K562 (cell line): ENCODE data around the gene IRF1. TPM values are rescaled to one million over a fixed set of nuclear protein-coding genes. Genes with fewer than 3 reads are reported as not detected.

Experiments
- ATAC-seq: fragments of 200-7000 bp; cut with Tn5 transposase; 3 replicates; pipeline ENCODE4 v1.9.1; 2020; ENCODE audit warnings: moderate library complexity
- BruUV-seq: library from RNA; stranded (reverse); fragments of 400-500 nt; replicated peaks from 2 replicates; lab custom pipeline; 2021; lab: Mats Ljungman, UMichigan
- CTCF ChIA-PET: fragments of 300-600 bp; formaldehyde crosslinking; extraction: SDS; loops from one replicate; lab custom pipeline; 2021; ENCODE audit warnings: low intra/inter-chr PET ratio; lab: Yijun Ruan, JAX
- POLR2A ChIA-PET: fragments of 300-600, 350-650 bp; sonication (Branson Sonifier 250); formaldehyde crosslinking; extraction: SDS; loops from one replicate; lab custom pipeline; 2021; ENCODE audit warnings: antibody characterized with exemption, inconsistent platforms; lab: Yijun Ruan, JAX
- DNase-seq, 4 experiments: peaks; one replicate each; pipeline versions ENCODE4 v3.0.0 to v3.0.0-alpha.2; 2011 to 2018; ENCODE audit warnings: low spot score in 3 of 4, mixed read lengths in 3 of 4; ENCODE audit errors: extremely low read depth in 1 of 4
- FAIRE-seq: peaks from 2 replicates; lab custom pipeline; 2011; peaks lifted over from hg19 to GRCh38; lab: Jason Lieb, UNC
- H2AFZ ChIP-seq: 2 replicates; pipeline ENCODE4 v1.6.0; 2011; ENCODE audit warnings: low read depth, low read length, control low read depth, inconsistent platforms
- H3K27ac ChIP-seq: fragments of 200-600 bp; 3 replicates; pipeline ENCODE4 v1.8.0; 2011; ENCODE audit warnings: low read depth, mild to moderate bottlenecking, control low read depth, inconsistent platforms, low read length, moderate library complexity, mixed read lengths; ENCODE audit errors: extremely low read depth
- H3K27me3 ChIP-seq, 2 experiments: fragments of 300-600 bp in 1 of 2; 2 replicates in 1 of 2; 3 replicates in 1 of 2; pipeline versions ENCODE4 v1.6.0 to v1.8.0; 2011; ENCODE audit warnings: inconsistent platforms in 2 of 2, low read length in 2 of 2, mild to moderate bottlenecking in 1 of 2, mixed read lengths in 1 of 2, moderate library complexity in 1 of 2; ENCODE audit not compliant: control insufficient read depth in 2 of 2, insufficient read depth in 2 of 2
- H3K36me3 ChIP-seq: fragments of 300-600 bp; 3 replicates; pipeline ENCODE4 v1.8.0; 2011; ENCODE audit warnings: mild to moderate bottlenecking, low read length, inconsistent platforms; ENCODE audit not compliant: control insufficient read depth, insufficient read depth
- H3K4me1 ChIP-seq, 2 experiments: fragments of 200-600 bp in 1 of 2; replicated peaks in 1 of 2; 2 replicates in 1 of 2; 3 replicates in 1 of 2; pipeline versions ENCODE4 v1.5.1 to v1.8.0; 2011; ENCODE audit warnings: inconsistent platforms in 2 of 2, low read length in 2 of 2, mild to moderate bottlenecking in 1 of 2, mixed read lengths in 1 of 2, moderate library complexity in 1 of 2; ENCODE audit not compliant: control insufficient read depth in 2 of 2, insufficient read depth in 2 of 2
- H3K4me2 ChIP-seq: 2 replicates; pipeline ENCODE4 v1.6.1; 2011; ENCODE audit warnings: low read length, control low read depth, inconsistent platforms, mixed read lengths; ENCODE audit not compliant: insufficient read depth
- H3K4me3 ChIP-seq: fragments of 200-600 bp; sonication (generic), shearing (Covaris generic); 2 replicates; pipeline ENCODE4 v1.5.1; 2016; ENCODE audit warnings: control low read depth, inconsistent platforms
- H3K79me2 ChIP-seq: fragments of 200-600 bp; 3 replicates; pipeline ENCODE4 v1.8.0; 2011; ENCODE audit warnings: low read length, inconsistent platforms; ENCODE audit not compliant: control insufficient read depth, insufficient read depth
- H3K9ac ChIP-seq, 2 experiments: 2 replicates each; pipeline versions ENCODE4 v1.6.0 to v1.6.1; 2011; ENCODE audit warnings: low read depth in 2 of 2, low read length in 2 of 2, control low read depth in 1 of 2, inconsistent platforms in 1 of 2, mild to moderate bottlenecking in 1 of 2, mixed read lengths in 1 of 2; ENCODE audit not compliant: insufficient read depth in 1 of 2
- H3K9me1 ChIP-seq: one replicate; pipeline ENCODE4 v1.6.0; 2011; ENCODE audit warnings: inconsistent platforms, mild to moderate bottlenecking, low read length, moderate library complexity; ENCODE audit not compliant: control insufficient read depth, insufficient read depth
- H3K9me3 ChIP-seq: replicated peaks from 2 replicates; pipeline ENCODE4 v1.5.1; 2011; ENCODE audit warnings: low read depth, low read length, inconsistent platforms; ENCODE audit not compliant: control insufficient read depth, insufficient read depth
- H4K20me1 ChIP-seq: replicated peaks from 2 replicates; pipeline ENCODE4 v1.6.1; 2011; ENCODE audit warnings: low read length, inconsistent platforms, mixed read lengths; ENCODE audit not compliant: control insufficient read depth, insufficient read depth
- ARHGAP35 ChIP-seq: fragments of 450-650 bp; IDR thresholded peaks from 2 replicates; pipeline ENCODE4 v1.6.1; 2018; ENCODE audit not compliant: partially characterized antibody
- DPF2 ChIP-seq: fragments of 450-650 bp; IDR thresholded peaks from 2 replicates; pipeline ENCODE4 v1.6.1; 2016
- HDAC8 ChIP-seq: fragments of 450-650 bp; IDR thresholded peaks from 2 replicates; pipeline ENCODE4 v1.6.1; 2016; ENCODE audit warnings: mild to moderate bottlenecking, missing genetic modification characterization, moderate library complexity, missing compliant biosample characterization
- MYNN ChIP-seq, 2 experiments: sonication (generic); formaldehyde crosslinking in 1 of 2; IDR thresholded peaks; 2 replicates each; pipeline versions ENCODE4 v1.5.0 to v1.6.1; 2016 to 2020; ENCODE audit warnings: antibody characterized with exemption in 1 of 2, missing genetic modification reagents in 1 of 2
- POLR2A ChIP-seq: fragments of 450-650 bp; conservative IDR thresholded peaks from 2 replicates; pipeline ENCODE4 v1.6.1; 2016
- POLR2B ChIP-seq: fragments of 450-650 bp; IDR thresholded peaks from 2 replicates; pipeline ENCODE4 v1.6.1; 2018; ENCODE audit warnings: low read depth; ENCODE audit not compliant: partially characterized antibody
- ZBED1 ChIP-seq: IDR thresholded peaks from 2 replicates; pipeline ENCODE4 v1.6.1; 2014
- ZBTB11 ChIP-seq, 3 experiments: fragments of 200-800 bp in 1 of 3; fragments of 250-450 bp in 1 of 3; fragments of 450-650 bp in 1 of 3; sonication (Bioruptor Pico) in 1 of 3; sonication (Bioruptor generic) in 1 of 3; formaldehyde crosslinking in 1 of 3; IDR thresholded peaks; 2 replicates each; pipeline versions ENCODE4 v1.6.1 to v1.8.0; 2016 to 2022; ENCODE audit warnings: mild to moderate bottlenecking in 2 of 3, missing genetic modification characterization in 2 of 3, missing compliant biosample characterization in 1 of 3, moderate library complexity in 1 of 3
- ZNF395 ChIP-seq: fragments of 200-800 bp; sonication (Bioruptor generic); IDR thresholded peaks from 2 replicates; pipeline ENCODE4 v1.6.1; 2017; ENCODE audit warnings: missing genetic modification characterization, missing compliant biosample characterization
- ZNF655 ChIP-seq: fragments of 250-450 bp; sonication (Bioruptor Pico); IDR thresholded peaks from 2 replicates; pipeline ENCODE4 v1.5.0; 2021
- WGBS: fragments of 100-300 bp; shearing (Covaris generic); methylation state at CpG from one replicate; pipeline ENCODE4 v1.1.6; 2016; ENCODE audit warnings: low coverage, mixed read lengths; ENCODE audit not compliant: insufficient coverage; ENCODE audit errors: missing lambda C conversion rate; 5-methylcytosine and 5-hydroxymethylcytosine counted together
- in situ Hi-C: fragments of 300-500 bp; cut with MboI; formaldehyde crosslinking; loops from 4 replicates; pipeline ENCODE4 v1.15.0; 2018; ENCODE audit warnings: inconsistent platforms, mixed read lengths
- intact Hi-C: fragments of 100-400 bp; cut with micrococcal nuclease; formaldehyde crosslinking; loops from 2 replicates; pipeline ENCODE4 v1.14.2; 2022
- polyA plus RNA-seq, 8 experiments: library from polyadenylated mRNA; depleted of rRNA in 4 of 8; stranded (reverse) in 5 of 8; unstranded in 3 of 8; fragments of >200 nt; fragmentation: Nextera tagmentation in 2 of 8; fragmentation: Illumina TruSeq in 1 of 8; extraction: Ambion mirVana in 2 of 8; extraction: Trizol in 1 of 8; gene quantifications; 2 replicates each; pipeline versions ENCODE4 v1.2.1 to v1.2.3, GENCODE V29; 2011 to 2014; ENCODE audit warnings: inconsistent platforms in 1 of 8, missing spikeins in 1 of 8
- total RNA-seq, 7 experiments: library from RNA; depleted of rRNA in 6 of 7; stranded (reverse); fragments of >200 nt in 6 of 7; fragmentation: Illumina TruSeq in 2 of 7; extraction: Trizol in 2 of 7; gene quantifications; 2 replicates each; pipeline versions ENCODE4 v1.2.1 to v1.2.3, GENCODE V29; 2011 to 2021; ENCODE audit warnings: low replicate concordance in 1 of 7

Gene IRF1
- total and polyA plus RNA-seq, 9 of the 15 experiments (the other 6 are each of a cell fraction or from before 2014, with no cell fraction given) = 1.1 to 12.3 (median 5.9) TPM

- no peak overlapping the region for H3K27ac ChIP-seq
- H3K27me3 ChIP-seq = no peaks in the 10 kb centered on the region
- ATAC-seq (no peak), FAIRE-seq (no peak), DNase-seq (no peak)
- peaks cover 4% of the 10 kb centered on the region for H3K79me2 ChIP-seq
- H4K20me1 ChIP-seq = peaks cover 4% of the 10 kb centered on the region
- no peaks in the 10 kb centered on the region for H3K9me3 ChIP-seq
- H3K9ac ChIP-seq = no peak overlapping the region
- peaks cover 3 to 5% of the 10 kb centered on the region in 2 experiments; a peak in 3 of 5 replicates for H3K4me1 ChIP-seq
- no peaks in the 10 kb centered on the region for H3K9me1 ChIP-seq
- in situ Hi-C loops (no loop called here), intact Hi-C loops (no loop called here)
- H3K4me3 ChIP-seq = no peak overlapping the region
- ChIA-PET POLR2A (interaction anchor here (0.6 to 2.5 kb wide), 10 partner anchors 10 to 554 kb away, joined by 3 to 22 read pairs (median 4); no protein-coding TSS in a partner anchor), CTCF (no interaction called here)
- H2AFZ ChIP-seq = no peak overlapping the region
- H3K4me2 ChIP-seq = no peak overlapping the region
- TF ChIP-seq ARHGAP35 (no peak), POLR2B (no peak), HDAC8 (no peak), POLR2A (no peak), ZBED1 (no peak), DPF2 (no peak), ZNF395 (CRISPR knock-in tag) (no peak), ZNF655 (CRISPR knock-in tag) (no peak), ZBTB11 (CRISPR knock-in tag; IDR thresholded peaks at IDR 0.05) (no peak), MYNN (IDR thresholded peaks at IDR 0.05) (no peak), MYNN (CRISPR knock-in tag; IDR thresholded peaks at IDR 0.05) (no peak)
- BruUV-seq = no TSS peak
- peaks cover 59% of the 10 kb centered on the region; the same call in 2 of the 3 replicates for H3K36me3 ChIP-seq
- 96% methylated on average over 3 of the region's 3 CpGs for WGBS
Observed at GRCh38 chr5:132484391-132484725, 6.2 kb downstream of the IRF1 start.
